Activated CD8-positive, alpha-beta memory T cell treated with anti-CD3 and anti-CD28 coated beads for 1 hour (primary cell): ENCODE results near the gene SPNS3.

Experiments used
- DNase-seq, 2 donors: peaks; one replicate each; pipeline ENCODE4 v3.0.0-alpha.2; 2020; ENCODE audit warnings: low read depth in 1 of 2; ENCODE audit errors: extremely low read depth in 1 of 2

Gene SPNS3

GRCh38 chr17:4525691-4526397 is 92.1 kb downstream of the SPNS3 start:
- no peak for DNase-seq

GRCh38 chr17:4527134-4527533 is 93.4 kb downstream of the SPNS3 start:
- no peak for DNase-seq

- DNase-seq: no peak
Observed at GRCh38 chr17:4527566-4528125, 93.9 kb downstream of the SPNS3 start.

- no peak for DNase-seq
Observed at GRCh38 chr17:4529533-4530152, 95.9 kb downstream of the SPNS3 start.

GRCh38 chr17:4530799-4531730 is 97.3 kb downstream of the SPNS3 start:
- DNase-seq: no peak

- DNase-seq: no peak
Observed at GRCh38 chr17:4531988-4532736, 98.4 kb downstream of the SPNS3 start.

- no peak for DNase-seq
Observed at GRCh38 chr17:4532860-4533522, 99.3 kb downstream of the SPNS3 start.

- DNase-seq: no peak
Observed at GRCh38 chr17:4533523-4534504, 100.1 kb downstream of the SPNS3 start.

GRCh38 chr17:4534515-4534914 is 100.8 kb downstream of the SPNS3 start:
- DNase-seq: no peak

- DNase-seq: no peak
Observed at GRCh38 chr17:4534928-4535666, 101.4 kb downstream of the SPNS3 start.

- no peak for DNase-seq
Observed at GRCh38 chr17:4535667-4536258, 102.0 kb downstream of the SPNS3 start.

GRCh38 chr17:4536259-4536741 is 102.6 kb downstream of the SPNS3 start:
- no peak for DNase-seq

- no peak for DNase-seq
Observed at GRCh38 chr17:4536742-4537411, 103.1 kb downstream of the SPNS3 start.
